Measurements from ENCODE around the gene MLC1.
A peak's percentile ranks its signal among the peaks of the same experiment; 100 is the strongest.

The MLC1 gene

DNA sequence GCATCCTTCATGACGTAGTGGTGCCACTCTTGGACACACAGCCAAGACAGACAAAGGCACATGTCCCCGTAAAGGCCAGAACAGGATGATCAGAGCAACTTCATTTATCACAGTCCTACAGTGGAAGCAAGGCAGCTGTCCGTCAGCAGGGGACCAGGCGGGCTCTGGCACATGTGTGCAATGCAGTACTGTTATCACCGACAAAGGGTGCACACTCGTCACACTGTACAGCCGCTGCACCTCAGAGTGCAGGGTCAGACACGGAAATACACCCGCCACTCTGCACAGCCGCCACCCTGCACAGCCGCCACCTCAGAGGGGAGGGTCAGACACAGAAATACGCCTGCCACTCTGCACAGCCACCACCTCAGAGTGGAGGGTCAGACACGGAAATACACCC lies 59.2 kb downstream of the MLC1 start:
- intact Hi-C loops (cut with DNase I) = no loop called here
- peak in 1 of 10 donors; percentile 46 for DNase-seq

DNA sequence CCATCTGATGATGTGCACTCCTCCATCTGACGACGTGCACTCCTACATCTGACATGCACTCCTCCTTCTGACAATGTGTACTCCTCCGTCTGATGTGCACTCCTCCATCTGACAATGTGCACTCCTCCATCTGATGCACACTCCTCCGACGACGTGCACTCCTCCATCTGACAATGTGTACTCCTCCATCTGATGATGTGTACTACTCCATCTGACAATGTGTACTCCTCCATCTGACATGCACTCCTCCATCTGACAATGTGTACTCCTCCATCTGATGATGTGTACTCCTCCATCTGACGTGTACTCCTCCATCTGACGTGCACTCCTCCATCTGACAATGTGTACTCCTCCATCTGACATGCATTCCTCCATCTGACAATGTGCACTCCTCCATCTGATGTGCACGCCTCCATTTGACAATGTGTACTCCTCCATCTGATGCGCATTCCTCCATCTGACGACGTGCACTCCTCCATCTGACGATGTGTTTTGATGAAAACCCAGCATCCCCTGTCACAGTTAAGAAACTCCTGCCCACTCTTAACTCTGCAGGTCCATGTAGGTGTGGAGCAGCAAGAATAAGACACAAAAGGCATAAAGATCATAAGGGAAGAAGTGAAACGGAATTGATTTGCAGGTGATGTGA lies 62.9 kb downstream of the MLC1 start:
- intact Hi-C loops (cut with DNase I) = no loop called here
- peak in 1 of 10 donors; percentile 17 for DNase-seq

DNA sequence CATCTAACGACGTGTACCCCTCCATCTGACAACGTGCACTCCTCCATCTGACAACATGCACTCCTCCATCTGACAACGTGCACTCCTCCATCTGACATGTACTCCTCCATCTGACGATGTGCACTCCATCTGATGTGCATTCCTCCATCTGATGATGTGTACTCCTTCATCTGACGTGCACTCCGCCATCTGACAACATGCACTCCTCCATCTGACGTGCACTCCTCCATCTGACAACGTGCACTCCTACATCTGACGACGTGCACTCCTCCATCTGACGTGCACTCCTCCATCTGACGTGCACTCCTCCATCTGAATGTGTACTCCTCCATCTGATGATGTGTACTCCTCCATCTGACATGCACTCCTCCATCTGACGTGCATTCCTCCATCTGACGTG lies 64.6 kb downstream of the MLC1 start:
- intact Hi-C loops (cut with DNase I) = no loop called here
- DNase-seq = peak in 1 of 10 donors; percentile 17

GRCh38 chr22:50019316-50019715 lies 65.9 kb downstream of the MLC1 start:
- intact Hi-C loops (cut with DNase I) = no loop called here
- peak in 1 of 10 donors; percentile 38 for DNase-seq

DNA sequence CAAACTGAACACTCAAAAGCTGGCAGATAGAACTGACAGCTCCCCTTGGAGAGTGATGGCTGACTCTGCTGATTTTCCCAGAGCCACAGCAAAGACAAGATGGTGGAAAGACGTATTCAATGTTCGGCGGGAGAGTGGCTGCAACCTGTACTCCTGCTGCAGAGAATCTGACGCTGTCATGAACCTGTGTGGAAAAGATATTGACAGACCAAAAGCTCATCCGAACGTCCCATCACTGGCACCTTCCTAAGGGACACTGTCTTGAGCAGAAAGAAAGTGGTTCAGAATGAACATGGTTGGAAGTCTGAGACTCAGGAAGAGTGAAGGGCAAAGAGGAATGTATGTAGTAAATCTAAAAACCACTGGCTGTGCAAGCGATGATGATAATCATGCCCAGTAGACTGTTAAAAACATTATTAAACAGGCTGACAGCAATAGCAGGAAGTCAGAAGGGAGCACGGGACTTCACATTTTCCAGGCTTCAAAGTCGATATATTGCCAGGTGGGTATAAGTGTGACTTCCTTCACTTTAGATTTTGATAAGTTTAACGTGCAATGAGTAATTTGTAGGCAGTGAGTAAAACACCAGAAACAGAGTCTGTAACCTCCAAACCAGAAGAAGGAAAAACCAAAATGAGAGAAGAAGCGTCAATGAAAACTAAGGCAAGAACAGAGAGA lies 66.5 kb downstream of the MLC1 start:
- intact Hi-C loops (cut with DNase I) = no loop called here
- no peak for DNase-seq

- intact Hi-C loops (cut with DNase I) = no loop called here
- DNase-seq = peak in 3 of 10 donors; percentile 28 to 36 (median 28)
Measured at GRCh38 chr22:50017701-50018224, 67.5 kb downstream of the MLC1 start.

- intact Hi-C loops (cut with DNase I) = no loop called here
- peak in 4 of 10 donors; percentile 4 to 77 (median 64) for DNase-seq
Measured at GRCh38 chr22:50016988-50017700, 68.1 kb downstream of the MLC1 start.

- intact Hi-C loops (cut with DNase I) = no loop called here
- peak in 2 of 10 donors; percentile 80 to 83 for DNase-seq
Measured at GRCh38 chr22:50016308-50016987, 68.8 kb downstream of the MLC1 start.

- DNase-seq = peak in 4 of 10 donors; percentile 3 to 80 (median 38)
- intact Hi-C loops (cut with DNase I) = no loop called here
Measured at GRCh38 chr22:50015451-50016307, 69.5 kb downstream of the MLC1 start.

DNA sequence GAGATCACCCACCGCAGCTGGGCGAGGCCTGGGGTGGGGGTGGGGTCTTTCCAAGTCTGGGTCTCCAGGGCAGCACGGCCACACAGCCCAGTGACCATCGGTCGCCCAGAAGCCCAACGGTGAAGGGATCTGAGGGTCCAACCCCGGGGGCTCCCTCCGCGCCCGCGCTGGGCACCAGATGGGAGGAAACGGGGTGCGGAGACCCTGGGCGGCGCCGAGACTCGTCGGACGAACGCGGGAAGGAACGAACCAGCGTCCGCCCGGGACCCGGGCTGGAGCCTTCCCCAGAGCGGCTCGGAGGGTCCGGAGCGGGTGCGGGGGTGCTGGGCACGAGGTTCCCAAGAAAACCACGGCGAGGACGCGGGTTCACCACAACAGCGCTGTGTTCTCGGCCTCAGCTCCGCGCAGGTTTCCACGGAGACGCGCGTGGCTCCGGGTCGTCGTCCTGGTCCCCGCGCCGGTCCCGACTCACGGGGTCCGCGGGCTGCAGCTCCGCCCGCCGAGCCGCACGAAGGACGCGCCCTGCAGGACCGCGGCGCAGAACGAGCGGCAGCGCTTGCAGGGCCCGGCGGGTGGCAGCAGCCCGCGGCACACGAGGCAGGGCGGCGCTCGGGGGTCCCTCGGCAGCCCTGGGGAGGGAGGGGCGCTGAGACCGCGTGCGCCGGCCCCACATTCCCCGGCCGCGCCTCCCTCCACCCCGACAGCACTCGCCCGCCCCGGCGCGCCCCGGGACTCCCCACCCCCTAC lies 70.4 kb downstream of the MLC1 start:
- intact Hi-C loops (cut with DNase I) = no loop called here

DNA sequence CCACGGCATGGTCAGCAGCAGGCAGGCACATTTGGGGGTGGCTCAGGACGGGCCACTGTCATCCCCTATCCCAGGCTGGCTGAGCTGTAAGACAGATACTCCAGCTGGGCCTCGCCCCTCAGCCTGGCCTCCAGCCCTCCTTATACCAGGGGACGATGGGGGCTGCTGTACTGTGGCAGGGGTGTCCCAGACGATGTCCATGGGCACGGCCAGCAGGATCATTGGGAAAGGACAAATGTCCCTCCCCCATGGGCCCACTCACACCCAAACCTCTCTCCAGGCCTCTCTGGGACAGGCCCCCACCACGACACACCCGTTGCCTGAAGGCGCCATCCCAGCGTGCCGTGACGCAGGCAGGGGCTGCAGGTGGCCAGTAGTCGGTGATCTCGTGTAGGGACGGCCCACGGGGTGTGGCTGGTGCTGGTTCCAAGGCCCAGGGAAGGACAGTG lies 71.1 kb downstream of the MLC1 start:
- intact Hi-C loops (cut with DNase I) = no loop called here

More for the DNA sequence above, 70.4 kb downstream of the MLC1 start:
- peak in 3 of 10 donors; percentile 11 to 80 (median 55) for DNase-seq

DNA sequence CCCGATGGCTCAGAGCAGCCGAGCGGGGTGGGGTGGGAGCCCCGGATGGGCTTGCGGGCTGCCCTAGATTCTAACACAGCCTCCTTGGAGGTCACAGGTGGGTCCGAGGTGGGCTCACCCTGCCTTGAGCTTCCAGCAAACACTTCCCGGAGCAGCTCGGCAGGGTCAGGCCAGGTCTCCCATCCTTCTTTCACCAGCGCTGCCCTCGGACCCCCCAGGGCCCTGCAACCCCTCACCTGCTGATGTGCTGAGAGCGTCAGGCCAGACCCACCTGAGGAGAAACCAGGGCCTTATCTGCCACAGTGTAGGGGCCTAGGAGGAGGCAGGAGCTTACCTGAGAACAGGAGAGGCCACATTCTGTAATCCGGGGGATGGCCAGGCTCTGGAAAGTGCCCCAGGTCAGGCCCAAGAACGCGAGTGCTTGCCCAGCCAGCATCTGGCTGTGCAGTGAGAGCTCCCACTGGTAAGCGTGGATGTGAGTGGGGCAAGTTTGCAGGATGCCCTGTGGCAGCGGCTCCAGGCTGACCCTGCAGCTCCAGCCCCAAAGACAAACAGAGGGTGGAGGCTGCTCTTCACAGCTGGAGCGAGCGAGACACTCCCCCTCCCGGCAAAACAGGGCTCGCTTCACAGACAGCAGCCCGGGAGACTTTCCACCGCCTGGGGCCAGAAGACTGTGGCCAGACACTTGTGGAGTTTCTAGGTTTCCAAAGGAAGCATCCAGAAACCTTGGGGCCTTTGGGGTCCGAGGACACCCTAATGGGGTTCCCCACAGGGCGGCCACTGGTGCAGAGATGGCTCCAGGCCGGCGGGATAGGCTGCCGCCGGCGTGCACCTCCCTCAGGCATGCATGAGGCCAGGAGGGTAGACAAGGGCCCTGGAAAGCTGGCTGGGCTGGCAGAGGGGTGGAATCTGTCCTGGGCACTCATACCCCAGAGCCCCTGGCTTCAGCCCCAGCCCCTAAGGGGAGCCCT lies 72.7 kb downstream of the MLC1 start, which contains the start of gene IL17REL:
Gene IL17REL, minus strand, starts transcription at position 555 of the 971 bp plus-strand sequence. Its CDS starts 119 bp downstream, at position 436.
- peak in 4 of 10 donors; percentile 11 to 84 (median 42) for DNase-seq
- intact Hi-C loops (cut with DNase I) = no loop called here

More for the DNA sequence above, 71.1 kb downstream of the MLC1 start:
- peak in 2 of 10 donors; percentile 69 to 76 for DNase-seq

DNA sequence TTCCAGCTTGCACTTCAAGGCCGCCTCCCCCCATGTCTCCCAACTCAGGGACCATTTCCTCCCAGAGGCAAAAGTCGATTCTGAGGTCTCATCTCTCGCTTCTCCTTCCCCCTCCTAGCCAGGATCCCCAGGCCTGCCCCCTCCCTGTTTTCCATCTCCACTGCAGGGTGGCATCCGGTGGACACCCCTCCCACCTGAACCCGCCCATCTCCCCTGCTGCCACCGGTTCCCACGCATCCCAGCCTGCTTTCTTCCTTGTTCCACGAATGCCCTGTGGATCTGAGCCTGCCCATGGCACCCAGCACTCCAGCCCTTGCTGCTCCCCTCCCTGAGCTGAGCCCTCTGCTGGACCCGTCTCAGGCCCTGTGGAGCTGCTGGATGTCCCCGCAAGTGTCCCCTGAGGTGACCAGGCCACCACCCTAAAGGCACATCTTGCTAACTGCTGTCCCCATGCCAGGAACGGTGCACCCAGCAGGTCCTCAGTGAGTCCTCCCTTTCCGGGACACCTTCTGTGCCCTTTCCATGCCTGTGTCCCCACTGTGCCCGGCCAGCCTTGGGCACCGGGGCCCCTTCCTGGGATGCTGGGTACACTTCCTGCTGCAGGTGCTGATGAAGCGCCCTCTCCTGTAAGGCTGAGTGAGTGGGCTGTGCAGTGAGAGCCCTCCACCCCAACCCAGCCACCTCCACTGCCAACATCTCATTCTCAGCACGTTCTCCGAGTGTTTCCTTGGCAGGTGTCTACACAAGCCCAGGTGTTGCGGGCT lies 73.6 kb downstream of the MLC1 start:
- intact Hi-C loops (cut with DNase I) = no loop called here
- DNase-seq = peak in 2 of 10 donors; percentile 4 to 75

DNA sequence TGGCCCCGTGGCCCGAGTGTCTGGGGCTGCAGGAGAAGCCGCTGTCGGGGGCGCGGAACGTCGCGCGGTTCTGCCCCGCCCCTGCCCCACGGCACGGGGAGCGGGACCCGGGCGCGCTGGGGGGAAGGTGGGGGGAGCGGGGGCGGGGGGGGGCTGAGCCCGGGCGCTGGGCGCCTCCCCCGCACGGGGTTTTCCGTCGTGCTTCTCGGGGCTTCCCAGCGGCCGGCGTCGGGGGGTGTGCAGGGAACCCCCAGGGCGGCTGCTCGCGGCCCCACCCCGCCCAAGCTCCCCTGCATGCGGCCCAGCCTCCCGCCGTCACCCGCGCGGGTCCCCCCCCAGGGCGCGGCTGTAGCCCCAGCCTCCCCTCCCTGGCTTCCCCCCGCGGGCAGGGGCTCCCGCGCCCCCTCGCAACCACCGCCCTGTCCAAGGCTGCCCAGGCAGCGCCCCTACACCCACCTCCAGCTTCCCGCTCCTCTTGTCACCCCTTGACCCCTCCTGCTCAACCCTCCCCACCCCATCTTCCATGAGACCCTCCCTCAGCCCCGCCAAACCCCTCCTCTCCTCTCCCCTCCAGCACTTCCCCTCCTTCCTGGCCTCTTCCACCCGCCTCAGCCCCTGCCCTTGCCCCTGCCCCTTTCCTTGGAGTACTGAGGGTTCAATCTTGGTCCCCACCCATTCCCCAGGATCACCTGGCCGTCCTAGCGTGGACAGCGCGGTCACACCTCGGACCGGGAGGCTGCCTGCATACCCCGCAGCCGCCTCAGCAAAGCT lies 74.4 kb downstream of the MLC1 start:
- DNase-seq = peak in 1 of 10 donors; percentile 67
- intact Hi-C loops (cut with DNase I) = no loop called here

DNA sequence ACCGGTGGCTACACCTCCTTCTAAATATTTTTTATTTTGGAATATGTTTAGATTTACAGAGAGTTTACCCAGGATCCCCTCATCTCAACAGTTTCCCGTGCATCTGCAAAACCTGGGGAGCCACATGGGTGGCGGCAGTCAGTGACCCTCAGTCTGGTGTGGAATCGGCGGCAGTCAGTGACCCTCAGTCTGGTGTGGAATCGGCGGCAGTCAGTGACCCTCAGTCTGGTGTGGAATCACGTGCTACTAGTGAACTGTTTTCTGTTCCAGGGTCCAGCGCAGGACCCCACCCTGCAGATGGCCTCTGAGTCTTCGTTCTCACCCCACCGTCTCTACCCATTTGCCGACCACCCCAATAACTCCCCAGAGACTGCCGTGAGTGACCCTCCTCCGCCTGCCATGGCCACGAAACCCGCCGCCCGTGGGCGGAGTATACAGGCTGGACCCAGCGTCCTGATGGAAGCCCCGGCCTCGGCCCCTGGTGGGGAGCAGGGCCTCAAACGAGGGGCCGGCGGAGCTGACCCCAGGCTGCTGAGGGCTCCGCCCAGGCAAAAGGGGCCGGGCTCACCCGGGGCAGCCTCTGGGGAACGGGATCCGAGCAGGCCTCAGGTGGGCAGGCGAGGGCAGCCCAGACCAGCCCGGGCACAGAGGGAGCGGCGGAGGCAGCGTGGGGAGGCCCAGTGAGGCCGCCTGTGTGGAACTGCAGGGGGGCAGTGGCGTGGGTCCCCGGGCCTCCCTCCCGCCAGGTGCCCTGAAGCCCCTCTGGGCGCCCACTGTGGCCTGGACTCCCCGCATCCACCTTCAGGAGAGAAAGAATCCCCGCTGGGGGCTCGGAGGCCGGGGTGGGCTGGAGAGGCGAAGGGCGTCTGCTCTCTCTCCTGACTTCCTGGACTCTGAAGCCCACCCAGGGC lies 75.2 kb downstream of the MLC1 start:
- intact Hi-C loops (cut with DNase I) = no loop called here
- DNase-seq = peak in 3 of 10 donors; percentile 10 to 89 (median 87)

Measured in posterior cingulate gyrus (tissue), 11 donors.